Retinal pigment epithelial cell (primary cell): ENCODE data around the gene LNX2.

Source experiments
- DNase-seq: peaks from one replicate; pipeline ENCODE4 v3.0.0-alpha.2; 2010; ENCODE audit warnings: low read depth
- H3K4me3 ChIP-seq: 2 replicates; pipeline ENCODE4 v1.5.1; 2011; ENCODE audit warnings: mild to moderate bottlenecking, low read length, control low read depth, moderate library complexity
- TF ChIP-seq, protein P1 (sequence below): conservative IDR thresholded peaks from 2 replicates; pipeline ENCODE4 v1.5.1; 2011; ENCODE audit warnings: low read depth, low read length, control low read depth, inconsistent platforms

LNX2 gene

DNA sequence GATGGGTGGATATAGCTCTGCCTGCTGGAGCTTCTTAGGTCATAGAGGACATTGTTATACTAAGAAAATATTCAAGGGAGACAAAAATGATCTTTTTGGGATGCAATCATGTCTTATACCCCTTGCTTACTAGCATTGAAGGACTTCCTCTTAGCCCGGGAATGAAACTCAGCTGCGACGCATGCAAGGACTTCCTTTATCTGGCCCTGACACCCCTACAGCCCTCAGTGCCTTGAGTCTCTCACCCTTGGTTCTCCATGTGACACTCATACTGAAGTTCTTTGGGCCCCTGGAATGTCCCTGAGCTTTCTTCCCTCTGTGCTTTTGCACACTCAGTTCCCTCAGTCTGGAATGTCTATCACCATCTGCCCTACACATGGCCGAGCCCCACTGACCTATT, 97.5 kb downstream of the LNX2 start:
- TF ChIP-seq, protein P1, sequence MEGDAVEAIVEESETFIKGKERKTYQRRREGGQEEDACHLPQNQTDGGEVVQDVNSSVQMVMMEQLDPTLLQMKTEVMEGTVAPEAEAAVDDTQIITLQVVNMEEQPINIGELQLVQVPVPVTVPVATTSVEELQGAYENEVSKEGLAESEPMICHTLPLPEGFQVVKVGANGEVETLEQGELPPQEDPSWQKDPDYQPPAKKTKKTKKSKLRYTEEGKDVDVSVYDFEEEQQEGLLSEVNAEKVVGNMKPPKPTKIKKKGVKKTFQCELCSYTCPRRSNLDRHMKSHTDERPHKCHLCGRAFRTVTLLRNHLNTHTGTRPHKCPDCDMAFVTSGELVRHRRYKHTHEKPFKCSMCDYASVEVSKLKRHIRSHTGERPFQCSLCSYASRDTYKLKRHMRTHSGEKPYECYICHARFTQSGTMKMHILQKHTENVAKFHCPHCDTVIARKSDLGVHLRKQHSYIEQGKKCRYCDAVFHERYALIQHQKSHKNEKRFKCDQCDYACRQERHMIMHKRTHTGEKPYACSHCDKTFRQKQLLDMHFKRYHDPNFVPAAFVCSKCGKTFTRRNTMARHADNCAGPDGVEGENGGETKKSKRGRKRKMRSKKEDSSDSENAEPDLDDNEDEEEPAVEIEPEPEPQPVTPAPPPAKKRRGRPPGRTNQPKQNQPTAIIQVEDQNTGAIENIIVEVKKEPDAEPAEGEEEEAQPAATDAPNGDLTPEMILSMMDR: no peak
- no peak overlapping the region for H3K4me3 ChIP-seq
- DNase-seq: no peak

DNA sequence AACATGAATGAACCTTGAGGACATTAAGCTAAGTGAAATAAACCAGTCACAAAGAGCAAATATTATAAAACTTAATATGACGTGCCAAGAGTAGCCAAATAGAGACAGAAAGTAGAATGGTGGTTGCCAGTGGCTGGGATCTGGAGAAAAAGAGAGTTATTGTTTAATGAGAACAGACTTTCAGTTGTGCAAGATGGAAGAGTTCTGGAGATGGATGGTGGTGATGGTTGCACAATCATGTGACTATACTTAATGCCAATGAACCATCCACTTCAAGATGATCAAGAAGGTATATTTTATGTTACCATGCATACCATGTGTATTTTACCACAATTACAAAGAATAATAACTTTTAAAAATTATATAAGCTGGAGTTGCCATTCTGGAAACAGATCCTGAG, 104.2 kb downstream of the LNX2 start:
- no peak for DNase-seq
- H3K4me3 ChIP-seq: no peak overlapping the region
- TF ChIP-seq, protein P1: no peak

DNA sequence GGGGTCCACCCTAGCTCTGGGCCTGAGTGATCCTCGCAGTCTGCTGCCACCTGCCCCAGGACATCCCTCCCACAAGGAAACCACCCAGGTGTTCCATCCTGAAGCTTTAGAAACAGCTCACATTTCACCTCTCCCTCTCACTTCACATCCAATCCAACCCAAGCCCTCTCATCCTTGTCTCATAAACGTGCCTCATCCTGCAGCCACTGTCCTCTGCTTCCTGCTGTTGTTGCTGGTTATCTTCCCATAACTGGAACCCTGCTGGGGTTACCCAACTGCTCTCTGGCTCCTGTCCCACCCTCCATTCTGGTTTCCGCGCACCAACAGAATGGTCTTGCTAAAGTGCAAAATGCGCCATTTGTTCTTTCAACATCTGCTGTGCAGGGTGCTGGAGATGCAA, 110.2 kb downstream of the LNX2 start:
- no peak for DNase-seq
- TF ChIP-seq, protein P1: no peak
- no peak overlapping the region for H3K4me3 ChIP-seq

DNA sequence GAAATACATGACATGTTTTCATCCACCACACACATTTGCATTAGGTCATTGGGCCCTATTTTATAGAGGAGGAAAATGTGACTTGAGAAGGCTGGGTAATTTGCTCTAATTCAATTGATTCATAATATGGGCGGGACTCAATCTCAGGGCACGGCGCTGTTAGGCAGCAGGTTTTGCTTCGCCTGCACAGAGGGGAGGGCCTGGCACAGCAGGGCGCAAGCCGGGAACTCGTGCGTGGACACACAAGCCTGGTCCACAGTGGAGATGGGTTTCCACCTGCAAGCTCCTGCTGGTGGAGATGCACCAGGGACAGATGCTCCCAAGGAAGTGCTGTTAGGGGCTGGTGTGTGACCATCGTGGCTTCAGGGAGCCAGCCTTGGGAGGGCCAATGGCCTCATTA, 111.5 kb downstream of the LNX2 start:
- TF ChIP-seq, protein P1: no peak
- no peak overlapping the region for H3K4me3 ChIP-seq
- no peak for DNase-seq

DNA sequence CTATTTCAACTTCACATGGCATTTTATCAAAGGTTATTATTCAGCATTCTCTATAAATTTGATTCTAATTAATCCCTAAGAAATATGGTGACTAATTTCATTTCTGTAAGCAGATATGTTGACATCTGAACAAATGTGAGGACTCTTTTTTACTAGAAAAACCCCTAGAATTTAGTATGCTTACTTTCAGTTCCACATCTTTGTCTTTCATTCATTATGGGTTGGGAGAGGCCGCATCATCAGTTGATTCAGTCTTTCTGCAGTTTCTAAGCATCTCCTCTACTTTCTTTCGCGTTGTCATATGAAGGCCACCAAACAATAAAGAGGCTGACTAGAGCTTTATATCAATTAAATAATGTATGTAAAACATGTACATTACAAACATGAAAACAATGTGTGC, 114.5 kb downstream of the LNX2 start:
- DNase-seq: no peak
- no peak overlapping the region for H3K4me3 ChIP-seq
- TF ChIP-seq, protein P1: no peak

DNA sequence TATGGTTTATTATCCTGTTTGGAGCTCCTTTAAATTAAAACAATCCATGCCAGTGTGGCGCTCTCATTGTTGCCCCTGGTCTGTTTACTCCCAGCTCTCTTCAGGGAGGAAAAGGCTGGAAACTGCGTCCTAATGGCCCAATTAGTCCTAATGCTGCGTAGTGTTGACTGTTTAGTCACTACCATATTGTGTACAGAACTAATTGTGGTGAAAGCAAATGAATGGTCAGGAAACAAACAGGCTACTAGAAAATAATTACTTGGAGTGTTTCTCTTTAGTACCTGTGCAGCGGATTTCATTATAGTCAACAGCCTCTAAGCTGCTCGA, 115.5 kb downstream of the LNX2 start:
- DNase-seq: no peak
- H3K4me3 ChIP-seq: no peak overlapping the region
- TF ChIP-seq, protein P1: no peak

DNA sequence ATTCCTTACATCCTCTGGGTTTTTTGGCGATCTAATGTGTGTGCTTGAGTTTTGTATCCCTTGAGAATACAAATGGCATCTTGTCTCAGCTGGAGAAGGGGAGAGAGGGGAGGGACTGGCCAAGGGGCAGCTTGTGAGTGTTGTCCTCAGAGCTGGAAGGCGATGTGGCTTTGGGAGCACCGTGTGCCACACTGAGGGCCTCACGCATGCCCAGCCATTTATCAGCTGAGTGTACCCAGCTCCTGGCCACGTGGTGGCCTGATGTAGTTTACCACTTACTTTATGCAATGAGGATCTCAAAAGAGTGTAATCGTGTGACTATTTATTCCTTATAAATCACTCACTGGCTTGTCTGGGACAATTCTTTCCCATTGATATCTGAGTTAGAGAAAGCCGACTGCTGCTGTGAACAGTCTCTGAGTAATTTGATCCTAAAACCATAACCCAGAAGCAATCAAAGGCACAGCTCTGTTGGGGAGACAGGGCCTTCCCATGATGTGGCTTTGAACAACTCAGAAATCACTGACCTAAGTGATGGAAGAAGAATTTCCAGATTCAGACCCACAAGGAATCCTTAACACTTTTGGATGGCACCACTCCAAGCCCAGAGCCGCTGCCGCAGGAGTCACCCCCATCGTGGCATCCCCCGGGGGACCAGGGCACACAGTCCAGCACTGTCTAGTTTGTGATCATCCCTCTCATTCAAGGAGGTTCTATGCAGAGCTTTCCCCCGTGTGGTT, 116.0 kb downstream of the LNX2 start:
- H3K4me3 ChIP-seq: no peak overlapping the region
- no peak for DNase-seq
- TF ChIP-seq, protein P1: no peak
